Ovary (tissue), 9 donors: ENCODE data around the gene ZIC2. TPM values are rescaled to one million over a fixed set of nuclear protein-coding genes. Genes with fewer than 3 reads are reported as not detected.

Experiments used
- DNase-seq, 5 donors: peaks; one replicate each; pipeline ENCODE4 v3.0.0-alpha.2; 2019 to 2020
- H3K27ac ChIP-seq, 2 donors: fragments of 200-600 bp; one replicate each; pipeline versions ENCODE4 v1.5.1 to v1.8.0; 2019 to 2022
- H3K27me3 ChIP-seq: fragments of 200-600 bp; one replicate; pipeline ENCODE4 v1.8.0; 2022
- H3K36me3 ChIP-seq: fragments of 200-600 bp; sonication (generic); one replicate; pipeline ENCODE4 v1.5.1; 2019
- H3K4me1 ChIP-seq: one replicate; pipeline ENCODE4 v1.8.1; 2013; ENCODE audit warnings: mild to moderate bottlenecking, moderate library complexity; ENCODE audit not compliant: insufficient read depth
- H3K4me3 ChIP-seq: fragments of 200-600 bp; sonication (generic); one replicate; pipeline ENCODE4 v1.5.1; 2017
- H3K9me3 ChIP-seq, 2 donors: fragments of 200-600 bp in 1 of 2; sonication (generic) in 1 of 2; one replicate each; pipeline versions ENCODE4 v1.5.1 to v1.8.1; 2013 to 2019; ENCODE audit warnings: mild to moderate bottlenecking in 1 of 2, moderate library complexity in 1 of 2
- EP300 ChIP-seq: sonication (generic); formaldehyde crosslinking; IDR thresholded peaks from one replicate; pipeline ENCODE4 v1.6.1; 2017; ENCODE audit warnings: antibody characterized with exemption
- POLR2A ChIP-seq: fragments of 450-650 bp; IDR thresholded peaks from one replicate; pipeline ENCODE4 v1.6.1; 2017; ENCODE audit warnings: antibody characterized with exemption, mild to moderate bottlenecking, moderate library complexity
- WGBS, 3 donors: extraction: QIAGEN DNeasy Blood & Tissue Kit in 1 of 3; methylation state at CpG; one replicate each; pipeline versions ENCODE4 v1.1.5 to v1.1.7; 2013 to 2017; 5-methylcytosine and 5-hydroxymethylcytosine counted together
- intact Hi-C, 4 donors: fragments of 100-400 bp; cut with DNase I; formaldehyde crosslinking; loops; one replicate each; pipeline versions ENCODE4 v1.11.0 to v1.15.1; 2022 to 2023
- polyA plus RNA-seq, 2 donors: library from polyadenylated mRNA; stranded (reverse); fragments of 200-250 nt in 1 of 2; fragments of 350-450 nt in 1 of 2; fragmentation: Illumina TruSeq in 1 of 2; extraction: RNeasy Lipid Tissue Mini Kit (QIAGEN cat#74804) in 1 of 2; gene quantifications; one replicate each; pipeline ENCODE4 v1.2.3, GENCODE V29; 2013 to 2014
- total RNA-seq, 7 donors: library from RNA; depleted of rRNA in 2 of 7; stranded (reverse); fragments of >200 nt in 2 of 7; fragmentation: NEBNext Ultra II Directional in 3 of 7; extraction: Animal tissue kit (Norgen Biotek cat#: 25700) in 3 of 7; gene quantifications; one replicate each; pipeline versions ENCODE4 v1.1.0 to v1.2.4, GENCODE V29; 2016 to 2023
- TF ChIP-seq, protein P1 (sequence below), 3 donors: fragments of 450-650 bp in 2 of 3; fragments of 200-600 bp in 1 of 3; IDR thresholded peaks; one replicate each; pipeline versions ENCODE4 v1.5.1 to v1.8.0; 2016 to 2022; ENCODE audit warnings: antibody characterized with exemption in 3 of 3, mild to moderate bottlenecking in 1 of 3
- donor health status: DM: no; HTN: no; CAD: no; lungs with moderate emphysema.
- donor health status: DM: no; HTN: no; CAD: no.
- donor health status: Bipolar disorder and iron deficiency.
- donor health status: DM: yes; HTN: yes; CAD: no.
- donor health status: DM: no; HTN: no; CAD: no.
- donor health status: DM: yes; HTN: yes; CAD: no.

The ZIC2 gene
- total and polyA plus RNA-seq, 9 donors, result 0.02 to 0.36 (median 0.07) TPM; not detected in 6

DNA sequence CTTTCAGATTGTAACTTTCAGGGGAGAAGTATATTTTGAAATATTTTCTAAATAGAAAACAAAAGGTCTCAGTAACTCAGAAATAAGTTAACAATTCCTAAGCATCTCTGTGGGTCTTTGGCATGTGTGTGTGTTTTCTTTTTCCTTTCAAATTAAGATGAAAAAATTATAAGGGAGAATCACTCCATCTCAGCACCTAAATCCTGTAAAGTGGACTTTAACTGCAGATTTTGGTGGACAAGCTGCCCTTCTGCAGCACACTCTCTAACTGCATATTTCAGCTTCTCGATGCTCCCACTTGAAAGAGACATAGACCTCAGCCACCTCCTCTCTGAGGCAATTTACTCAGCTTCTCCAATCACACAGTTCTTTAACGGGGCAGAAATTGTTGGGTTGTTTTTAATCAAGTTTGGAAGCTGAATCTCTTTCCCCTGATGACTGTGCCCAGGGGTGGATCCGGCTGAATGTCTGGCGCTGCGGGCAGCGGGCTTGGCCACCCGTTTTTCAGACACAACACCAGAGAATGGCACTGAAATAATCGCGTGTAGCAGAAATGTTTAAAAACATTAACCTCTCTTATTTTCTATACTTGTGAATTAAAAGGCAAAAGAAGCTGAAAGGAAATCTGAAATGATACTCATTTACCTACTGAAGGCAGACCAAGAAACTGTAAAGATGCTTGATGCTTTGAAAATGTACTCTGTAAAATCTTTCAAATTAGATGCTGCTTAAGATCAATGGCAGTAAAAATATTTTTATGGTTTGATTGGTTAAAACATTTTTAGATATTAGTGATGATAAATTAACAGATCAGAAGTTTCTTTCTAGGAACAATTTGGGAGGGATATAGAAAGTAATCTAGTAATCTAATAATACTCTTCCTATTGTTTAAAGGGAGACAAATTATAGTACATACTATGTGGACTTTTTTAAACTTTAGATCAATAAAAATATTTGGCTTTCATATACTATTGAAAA, 12.4 kb downstream of the ZIC2 start:
- 14 to 22% (median 16%) methylated on average over 9 of the region's 9 CpGs for WGBS, 3 donors
- H3K27ac ChIP-seq, result no peak overlapping the region
- H3K4me1 ChIP-seq, result peaks cover 1% of the 10 kb centered on the region
- H3K36me3 ChIP-seq, result no peaks in the 10 kb centered on the region
- H3K9me3 ChIP-seq, result no peaks in the 10 kb centered on the region
- no peak overlapping the region for H3K4me3 ChIP-seq
- peaks cover 6% of the 10 kb centered on the region for H3K27me3 ChIP-seq
- DNase-seq, result no peak
- intact Hi-C loops, result no loop called here
- TF ChIP-seq, protein P1, sequence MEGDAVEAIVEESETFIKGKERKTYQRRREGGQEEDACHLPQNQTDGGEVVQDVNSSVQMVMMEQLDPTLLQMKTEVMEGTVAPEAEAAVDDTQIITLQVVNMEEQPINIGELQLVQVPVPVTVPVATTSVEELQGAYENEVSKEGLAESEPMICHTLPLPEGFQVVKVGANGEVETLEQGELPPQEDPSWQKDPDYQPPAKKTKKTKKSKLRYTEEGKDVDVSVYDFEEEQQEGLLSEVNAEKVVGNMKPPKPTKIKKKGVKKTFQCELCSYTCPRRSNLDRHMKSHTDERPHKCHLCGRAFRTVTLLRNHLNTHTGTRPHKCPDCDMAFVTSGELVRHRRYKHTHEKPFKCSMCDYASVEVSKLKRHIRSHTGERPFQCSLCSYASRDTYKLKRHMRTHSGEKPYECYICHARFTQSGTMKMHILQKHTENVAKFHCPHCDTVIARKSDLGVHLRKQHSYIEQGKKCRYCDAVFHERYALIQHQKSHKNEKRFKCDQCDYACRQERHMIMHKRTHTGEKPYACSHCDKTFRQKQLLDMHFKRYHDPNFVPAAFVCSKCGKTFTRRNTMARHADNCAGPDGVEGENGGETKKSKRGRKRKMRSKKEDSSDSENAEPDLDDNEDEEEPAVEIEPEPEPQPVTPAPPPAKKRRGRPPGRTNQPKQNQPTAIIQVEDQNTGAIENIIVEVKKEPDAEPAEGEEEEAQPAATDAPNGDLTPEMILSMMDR (IDR thresholded peaks at IDR 0.05), result no peak

DNA sequence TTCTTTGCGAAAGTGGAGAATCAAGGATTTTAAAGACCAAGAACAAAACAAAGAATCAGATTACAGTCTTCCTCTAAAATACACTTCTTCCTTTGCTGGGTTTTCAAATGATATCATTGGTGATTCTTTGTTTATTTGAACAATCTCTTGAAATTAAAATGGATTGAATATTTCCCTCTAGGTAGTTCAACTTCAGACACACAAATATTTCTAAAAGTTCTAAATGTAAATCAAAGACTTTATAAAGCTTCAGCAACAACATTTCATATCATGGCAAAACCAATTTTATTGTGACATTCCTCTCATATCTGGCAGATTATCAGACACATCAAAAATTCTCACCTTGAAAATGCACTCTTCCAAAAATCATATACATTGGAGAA, 13.0 kb downstream of the ZIC2 start:
- intact Hi-C loops, result no loop called here
- no peaks in the 10 kb centered on the region for H3K9me3 ChIP-seq
- 13 to 27% (median 20%) methylated on average over 1 of the region's 1 CpG for WGBS, 3 donors

DNA sequence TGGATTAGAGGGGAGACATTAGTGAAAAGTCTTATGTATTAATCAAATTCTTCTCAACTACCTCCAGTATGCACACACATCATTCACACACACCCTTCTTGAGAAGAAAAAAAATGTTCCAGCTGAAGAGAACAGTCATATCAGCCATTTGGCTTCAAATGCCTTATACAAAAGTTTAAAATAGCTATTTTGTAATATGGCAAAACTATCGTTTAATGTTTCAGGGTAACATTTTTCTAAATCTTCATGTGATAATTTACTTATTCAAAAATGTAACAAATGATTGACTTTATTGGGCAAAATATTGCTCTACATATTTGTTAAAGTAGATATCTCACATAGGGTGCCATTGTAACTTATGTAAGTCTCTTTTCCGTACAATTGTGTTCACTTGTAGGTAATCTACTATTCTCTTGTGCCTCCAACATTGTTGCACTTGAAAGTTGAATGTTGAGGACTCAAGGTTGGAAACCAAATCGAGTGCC, 13.6 kb downstream of the ZIC2 start:
- Histone ChIP-seq H3K4me3 (no peak overlapping the region), H3K27ac (no peak overlapping the region), H3K27me3 (peaks cover 6% of the 10 kb centered on the region), H3K9me3 (no peaks in the 10 kb centered on the region), H3K36me3 (no peaks in the 10 kb centered on the region), H3K4me1 (peaks cover 1% of the 10 kb centered on the region)
- intact Hi-C loops, result no loop called here
- TF ChIP-seq EP300, result no peak
- no peak for TF ChIP-seq POLR2A
- TF ChIP-seq, protein P1 (IDR thresholded peaks at IDR 0.05), result no peak
- no peak for DNase-seq
- 22 to 25% (median 23%) methylated on average over 3 of the region's 3 CpGs for WGBS, 3 donors

More for the DNA sequence above, 13.0 kb downstream of the ZIC2 start:
- Histone ChIP-seq H3K36me3 (no peaks in the 10 kb centered on the region), H3K27ac (no peak overlapping the region), H3K27me3 (peaks cover 6% of the 10 kb centered on the region), H3K4me1 (peaks cover 1% of the 10 kb centered on the region), H3K4me3 (no peak overlapping the region)
- no peak for TF ChIP-seq POLR2A
- no peak for DNase-seq

DNA sequence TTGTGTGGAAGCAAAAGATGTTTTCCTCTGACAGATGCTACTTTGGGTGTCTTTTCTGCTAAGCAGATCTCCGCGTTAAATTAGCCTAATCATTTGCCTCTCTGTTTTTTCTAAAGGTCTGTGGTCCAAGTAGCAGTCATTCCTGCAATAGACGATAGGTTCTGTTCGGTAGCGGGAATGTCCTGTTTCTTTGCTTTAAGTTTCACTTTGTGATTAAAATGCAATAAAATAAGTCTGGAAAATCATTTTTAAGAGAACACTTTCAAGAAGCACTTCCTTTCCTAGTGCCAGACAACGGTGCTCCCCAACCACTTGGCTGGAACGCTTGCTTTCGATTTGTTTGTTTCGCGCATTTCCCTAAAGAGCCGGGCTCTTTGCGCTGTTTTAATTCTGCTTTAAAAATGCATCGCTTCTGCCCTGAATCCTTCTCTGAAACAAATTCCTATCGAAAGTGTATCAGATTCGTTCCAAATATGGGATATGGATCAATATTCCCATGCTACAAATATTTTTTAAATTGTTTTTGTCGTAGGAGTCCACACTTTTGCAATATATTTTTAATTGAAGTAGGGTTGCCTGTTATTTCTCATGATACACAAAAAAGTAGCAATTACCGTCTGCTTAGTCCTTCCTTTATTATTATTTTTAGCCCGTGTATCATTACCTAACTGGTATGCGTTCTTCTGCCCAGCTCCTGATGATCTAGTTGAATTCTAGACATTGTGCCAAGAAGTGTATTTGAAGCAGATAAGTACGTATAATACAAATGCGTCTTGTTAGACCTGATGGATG, 14.2 kb downstream of the ZIC2 start:
- Histone ChIP-seq H3K27ac (no peak overlapping the region), H3K36me3 (no peaks in the 10 kb centered on the region), H3K27me3 (peaks cover 6% of the 10 kb centered on the region), H3K4me3 (no peak overlapping the region), H3K9me3 (no peaks in the 10 kb centered on the region), H3K4me1 (no peaks in the 10 kb centered on the region)
- WGBS, 3 donors, result 10 to 11% (median 11%) methylated on average over 21 of the region's 21 CpGs
- intact Hi-C loops, result no loop called here
- TF ChIP-seq POLR2A (no peak), EP300 (no peak)
- TF ChIP-seq, protein P1 (IDR thresholded peaks at IDR 0.05), result no peak
- DNase-seq, result no peak
